ENCODE data around the gene MTPN.

DNA sequence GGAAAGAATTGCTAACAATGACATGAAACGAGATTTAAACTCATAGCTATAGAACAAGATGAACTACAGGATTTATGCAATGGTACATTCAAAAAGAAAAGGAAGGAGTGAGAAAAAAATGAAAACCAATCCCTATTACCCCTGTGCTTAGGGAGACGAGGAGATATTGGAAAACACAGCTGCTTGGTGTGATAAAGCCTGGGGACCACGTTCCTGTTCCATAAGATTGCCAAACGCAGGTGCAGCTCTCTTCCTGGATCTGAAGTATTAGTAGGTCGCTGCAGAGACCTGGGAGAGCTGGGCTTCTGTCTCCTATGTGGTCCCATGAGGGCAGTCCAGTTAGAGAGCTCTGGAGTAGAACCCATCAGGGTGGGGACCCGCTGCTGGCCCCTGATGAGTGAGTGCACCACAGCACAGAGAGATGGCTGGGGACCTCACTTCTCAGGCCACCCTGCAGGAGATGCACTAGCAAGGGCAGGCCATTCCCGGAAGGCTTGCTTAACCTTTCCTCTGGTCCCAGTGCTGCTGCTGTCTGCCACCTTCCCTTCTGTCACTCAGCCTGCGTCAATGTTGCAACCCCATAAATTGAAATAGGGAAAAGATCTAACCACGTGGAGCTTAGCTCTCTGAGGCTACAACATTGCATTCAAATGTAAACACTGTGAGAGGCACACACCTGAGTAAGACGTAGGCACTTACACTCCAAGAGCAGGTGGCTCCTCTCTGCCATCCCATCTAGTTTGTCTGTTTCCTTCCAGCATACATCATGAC is 57.9 kb downstream of the MTPN start:
- TF ChIP-seq POLR2AphosphoS5 (IDR thresholded peaks at IDR 0.05) (no peak), POLR2A (IDR thresholded peaks at IDR 0.05) (no peak)

Measured in gastroesophageal sphincter (tissue), 2 donors.